Glomerular visceral epithelial cell (primary cell): ENCODE data around the gene MCC.

Source experiments
- DNase-seq: peaks from one replicate; pipeline ENCODE4 v3.0.0-alpha.2; 2016; ENCODE audit errors: extremely low spot score

The MCC gene

GRCh38 chr5:113058706-113059226 lies 429.5 kb downstream of the MCC start:
- DNase-seq = peak; percentile 13

- DNase-seq = no peak
Observed at GRCh38 chr5:113058269-113058668, 430.0 kb downstream of the MCC start.

GRCh38 chr5:113057557-113057984 lies 430.7 kb downstream of the MCC start:
- no peak for DNase-seq

- DNase-seq = no peak
Observed at GRCh38 chr5:113056988-113057387, 431.3 kb downstream of the MCC start.

GRCh38 chr5:113054899-113055298 lies 433.4 kb downstream of the MCC start:
- DNase-seq = no peak

- no peak for DNase-seq
Observed at GRCh38 chr5:113053511-113053995, 434.7 kb downstream of the MCC start.

GRCh38 chr5:113052041-113052795 lies 436.0 kb downstream of the MCC start:
- no peak for DNase-seq

- DNase-seq = peak; percentile 72
Observed at GRCh38 chr5:113050721-113051382, 437.4 kb downstream of the MCC start.

GRCh38 chr5:113048931-113049330 lies 439.3 kb downstream of the MCC start:
- DNase-seq = no peak

GRCh38 chr5:113047733-113048652 lies 440.3 kb downstream of the MCC start:
- peak; percentile 60 for DNase-seq

- DNase-seq = peak; percentile 88
Observed at GRCh38 chr5:113047234-113047633, 441.0 kb downstream of the MCC start.

GRCh38 chr5:113044776-113045465 lies 443.3 kb downstream of the MCC start:
- no peak for DNase-seq

- peak; percentile 40 for DNase-seq
Observed at GRCh38 chr5:113043491-113043931, 444.7 kb downstream of the MCC start.

GRCh38 chr5:113042491-113043243 lies 445.6 kb downstream of the MCC start:
- no peak for DNase-seq

GRCh38 chr5:113040672-113041260 lies 447.5 kb downstream of the MCC start:
- DNase-seq = no peak

- DNase-seq = no peak
Observed at GRCh38 chr5:113039934-113040285, 448.3 kb downstream of the MCC start.

- no peak for DNase-seq
Observed at GRCh38 chr5:113039229-113039933, 448.9 kb downstream of the MCC start.

- DNase-seq = peak; percentile 58
Observed at GRCh38 chr5:113038714-113039113, 449.5 kb downstream of the MCC start.

- no peak for DNase-seq
Observed at GRCh38 chr5:113038136-113038535, 450.1 kb downstream of the MCC start.
